ENCODE measurements around the gene INPP5A. TPM values are rescaled to one million over a fixed set of nuclear protein-coding genes. Genes with fewer than 3 reads are reported as not detected.

INPP5A gene
- total RNA-seq, 2 donors from 2014 or later = 65.2 to 102 TPM

GRCh38 chr10:132652936-132653590 lies 115.5 kb downstream of the INPP5A start:
- peak; percentile 68 for DNase-seq (ENCODE audit: low spot score)
- intact Hi-C loops (cut with DNase I) = loop anchor here in 1 of 2 donors (5.0 kb wide), 1 partner anchor 504 kb away; no protein-coding TSS in a partner anchor

GRCh38 chr10:132653721-132654120 lies 116.1 kb downstream of the INPP5A start:
- intact Hi-C loops (cut with DNase I) = loop anchor here in 1 of 2 donors (5.0 kb wide), 1 partner anchor 504 kb away; no protein-coding TSS in a partner anchor
- DNase-seq (ENCODE audit: low spot score) = peak; percentile 73

GRCh38 chr10:132654121-132654571 lies 116.6 kb downstream of the INPP5A start:
- peak; percentile 75 for DNase-seq (ENCODE audit: low spot score)
- intact Hi-C loops (cut with DNase I) = loop anchor here in 1 of 2 donors (5.0 kb wide), 1 partner anchor 503 kb away; no protein-coding TSS in a partner anchor

DNA sequence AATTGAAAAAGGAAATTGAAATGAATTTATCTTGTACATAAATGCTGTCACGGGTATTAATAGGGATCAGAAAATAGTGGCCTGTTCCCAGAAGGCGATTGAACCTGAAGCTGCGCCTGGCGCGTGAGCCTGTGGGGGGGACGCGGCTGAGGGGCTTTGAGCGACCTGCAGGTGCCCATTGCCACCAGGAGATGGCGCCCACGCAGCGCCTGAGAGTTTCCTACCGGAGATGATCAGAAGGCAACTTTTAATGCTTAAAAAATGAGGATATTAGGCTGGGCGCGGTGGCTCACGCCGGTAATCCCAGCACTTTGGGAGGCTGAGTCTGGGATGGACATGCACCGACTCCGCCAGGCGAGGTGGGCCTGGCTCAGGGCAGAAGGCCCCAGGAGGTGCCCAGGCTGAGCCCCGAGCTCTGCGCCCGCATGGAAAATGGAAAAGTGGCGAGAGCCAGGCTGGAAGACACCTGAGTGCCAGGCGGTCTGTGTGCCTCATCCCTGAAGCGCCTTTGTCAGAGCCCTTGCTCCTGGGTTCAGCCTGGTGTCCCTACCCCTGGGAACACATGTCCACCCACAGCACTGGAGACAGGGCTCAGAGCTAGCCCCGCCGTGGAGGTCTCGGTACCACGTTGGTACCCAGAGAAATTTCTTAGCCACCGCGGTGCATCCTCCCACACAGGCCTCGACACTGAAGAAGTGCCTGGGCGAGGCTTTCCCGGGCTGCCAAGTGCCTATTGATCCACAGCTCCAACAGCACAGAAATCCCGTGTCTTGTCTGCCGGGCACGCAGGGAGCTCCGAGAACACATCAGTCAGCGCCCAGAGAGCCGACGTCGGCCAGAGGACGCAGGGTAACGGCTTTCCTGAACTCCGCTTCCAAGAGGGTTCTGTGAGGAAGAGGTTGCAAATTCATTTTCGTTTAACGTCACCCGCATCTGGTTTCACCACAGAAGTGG lies 117.4 kb downstream of the INPP5A start:
- DNase-seq (ENCODE audit: low spot score) = peak; percentile 87
- intact Hi-C loops (cut with DNase I) = loop anchor here in 1 of 2 donors (5.0 kb wide), 1 partner anchor 502 kb away; no protein-coding TSS in a partner anchor

- DNase-seq (ENCODE audit: low spot score) = peak; percentile 72
- intact Hi-C loops (cut with DNase I) = no loop called here
Measured at GRCh38 chr10:132655735-132656134, 118.1 kb downstream of the INPP5A start.

GRCh38 chr10:132656283-132657126 lies 118.9 kb downstream of the INPP5A start:
- DNase-seq (ENCODE audit: low spot score) = peak; percentile 59
- intact Hi-C loops (cut with DNase I) = no loop called here

- peak; percentile 62 for DNase-seq (ENCODE audit: low spot score)
- intact Hi-C loops (cut with DNase I) = no loop called here
Measured at GRCh38 chr10:132657127-132657706, 119.6 kb downstream of the INPP5A start.

DNA sequence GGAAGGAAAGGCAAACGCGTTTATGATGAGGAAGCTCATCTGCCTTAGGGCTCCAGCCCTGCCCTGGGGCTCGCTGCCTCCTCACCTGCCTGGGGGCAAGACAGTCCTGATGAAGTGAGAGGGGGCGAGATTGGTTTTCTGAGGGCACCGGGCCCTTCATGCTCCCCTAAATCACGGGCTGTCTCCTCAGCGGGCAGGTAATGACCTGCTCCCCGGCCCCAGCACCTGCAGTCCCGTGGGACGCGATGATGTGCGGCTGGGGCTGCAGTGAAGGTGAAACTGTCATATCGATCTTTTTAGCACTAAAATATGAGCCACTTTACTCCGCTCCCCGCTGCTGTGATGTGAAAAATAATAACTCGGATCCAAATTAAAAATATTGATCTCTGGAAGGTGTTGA lies 120.2 kb downstream of the INPP5A start:
- intact Hi-C loops (cut with DNase I) = no loop called here
- DNase-seq (ENCODE audit: low spot score) = peak; percentile 69

- intact Hi-C loops (cut with DNase I) = no loop called here
- DNase-seq (ENCODE audit: low spot score) = peak; percentile 78
Measured at GRCh38 chr10:132658546-132659205, 121.1 kb downstream of the INPP5A start.

DNA sequence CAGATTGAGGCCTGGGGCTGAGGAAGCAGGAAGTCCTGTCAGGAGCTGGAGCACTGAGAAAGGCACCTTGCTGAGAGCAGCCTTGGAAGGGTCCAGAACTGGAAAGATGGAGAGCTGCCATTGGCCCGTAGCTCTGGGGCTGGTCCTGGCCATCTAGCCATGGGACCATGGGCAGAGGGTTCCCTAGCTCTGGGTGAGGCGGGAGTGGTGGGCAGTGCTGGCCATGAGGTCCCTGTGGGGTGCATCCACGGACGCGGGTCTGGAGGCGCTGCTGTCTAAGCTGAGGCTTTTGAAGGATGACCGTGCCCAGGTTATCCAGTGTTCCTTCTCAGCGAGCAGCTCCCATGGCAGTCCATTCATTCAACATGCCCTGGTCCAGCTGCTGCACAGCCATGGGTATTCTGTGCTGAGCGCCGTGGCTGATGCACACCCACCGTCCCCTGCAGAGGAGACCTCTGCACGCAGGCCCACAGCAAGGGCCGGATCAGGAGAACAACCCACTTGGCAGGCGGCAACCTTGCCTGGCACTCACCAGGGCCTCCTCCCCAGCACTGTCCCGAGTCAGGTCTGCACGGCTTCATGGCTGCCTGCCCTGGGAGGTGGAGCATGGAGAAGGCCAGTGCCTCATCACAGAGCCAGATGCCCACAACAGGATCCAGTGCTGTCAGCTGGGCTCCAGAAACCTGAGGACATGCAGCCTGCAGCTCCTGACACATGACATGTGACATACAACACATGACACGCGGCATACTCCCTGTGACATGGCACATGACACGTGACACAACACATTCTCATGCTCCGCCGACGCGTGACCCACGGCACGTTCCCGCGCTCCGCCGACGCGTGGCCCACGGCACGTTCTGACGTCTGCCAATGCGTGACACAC lies 121.9 kb downstream of the INPP5A start:
- DNase-seq (ENCODE audit: low spot score) = peak; percentile 75
- intact Hi-C loops (cut with DNase I) = no loop called here

DNA sequence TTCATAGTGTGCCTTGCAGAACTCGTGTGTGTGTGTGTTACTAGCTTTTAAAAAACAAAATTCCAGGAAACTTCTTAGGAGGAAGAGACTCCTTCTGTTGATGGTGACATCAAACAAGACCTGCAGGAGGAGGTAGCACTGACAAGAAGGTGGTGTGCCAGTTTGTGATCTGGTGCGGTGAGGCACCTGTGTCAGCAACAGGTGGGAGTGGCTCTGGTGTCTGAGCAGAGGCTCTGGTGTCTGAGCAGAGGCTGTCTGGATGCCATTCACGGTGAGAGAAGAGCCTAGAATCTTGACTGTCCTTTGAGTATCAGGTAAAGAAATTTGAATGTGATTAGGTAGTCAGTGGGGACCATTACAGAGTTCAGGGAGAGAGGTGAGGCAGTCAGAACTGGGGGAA lies 122.8 kb downstream of the INPP5A start:
- intact Hi-C loops (cut with DNase I) = no loop called here
- DNase-seq (ENCODE audit: low spot score) = peak; percentile 6

DNA sequence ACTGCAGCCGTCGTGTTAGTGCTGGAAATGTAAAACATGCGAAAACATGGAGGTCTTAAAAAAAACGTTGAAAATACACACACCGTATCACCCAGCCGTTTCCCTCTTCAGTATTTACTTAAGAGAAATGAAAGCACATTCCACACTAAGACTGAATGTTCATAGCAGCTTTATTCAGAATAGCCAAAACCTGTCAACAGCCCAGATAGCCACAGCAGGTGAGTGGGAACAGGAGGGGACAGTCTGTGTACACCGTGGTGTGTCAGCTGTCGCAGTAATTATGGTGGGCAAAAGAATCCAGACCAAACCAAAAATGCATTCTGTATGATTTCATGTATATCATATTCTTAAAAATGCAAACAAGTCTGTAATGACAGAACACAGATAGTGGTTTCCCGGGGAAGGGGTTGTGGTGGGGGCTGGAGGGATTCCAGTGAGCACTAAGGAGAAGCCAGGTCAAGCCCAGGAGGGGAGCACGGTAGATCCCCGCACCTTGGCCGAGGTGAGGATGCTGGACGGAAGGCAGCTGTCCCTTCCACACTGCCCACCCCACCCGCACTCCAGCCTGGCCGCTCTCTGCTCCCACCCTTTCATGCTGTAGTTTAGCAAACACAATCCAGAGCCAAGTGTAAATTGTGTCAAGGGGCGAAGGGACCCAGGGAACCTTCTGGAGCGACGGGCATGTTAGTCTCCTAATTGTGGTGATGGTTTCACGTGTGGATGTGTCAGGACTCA lies 124.8 kb downstream of the INPP5A start:
- peak; percentile 66 for DNase-seq (ENCODE audit: low spot score)
- intact Hi-C loops (cut with DNase I) = no loop called here

DNA sequence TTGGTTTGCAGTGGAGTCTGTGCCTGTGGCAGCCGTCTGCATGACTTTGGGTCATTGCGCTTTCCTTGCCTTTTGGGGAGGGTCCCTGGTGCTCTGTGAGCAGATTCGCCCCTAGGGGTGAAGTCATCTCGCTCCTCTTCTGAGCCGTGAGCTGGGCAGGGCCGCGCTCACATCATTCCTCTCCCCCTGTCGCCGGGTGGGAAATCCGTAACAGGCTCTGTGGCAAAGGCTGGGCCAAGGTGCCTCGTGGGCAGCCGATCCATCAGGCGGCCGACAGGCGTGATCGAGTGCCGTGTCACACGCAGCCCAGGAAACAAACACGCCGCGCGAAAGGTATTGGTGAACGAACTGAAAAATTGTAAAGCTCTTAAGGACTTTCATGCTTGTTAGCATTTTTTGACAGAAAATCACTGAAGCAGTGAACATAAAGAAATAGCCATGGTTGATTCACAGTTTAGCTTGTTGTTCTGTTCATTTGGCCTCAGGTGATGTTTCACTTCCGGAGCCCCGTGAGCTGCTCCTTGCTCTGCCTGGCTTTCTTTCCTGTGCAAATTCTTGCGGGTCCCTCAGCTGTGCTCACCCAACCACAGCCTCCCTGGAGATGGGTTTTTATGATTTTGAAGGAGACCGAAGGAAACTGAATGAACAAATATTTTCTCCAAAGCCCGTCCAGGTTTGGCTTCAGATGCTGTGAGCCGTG lies 126.2 kb downstream of the INPP5A start:
- intact Hi-C loops (cut with DNase I) = no loop called here
- DNase-seq (ENCODE audit: low spot score) = peak; percentile 71

GRCh38 chr10:132664407-132664806 lies 126.8 kb downstream of the INPP5A start:
- intact Hi-C loops (cut with DNase I) = no loop called here
- DNase-seq (ENCODE audit: low spot score) = peak; percentile 50

GRCh38 chr10:132664883-132665282 lies 127.3 kb downstream of the INPP5A start:
- intact Hi-C loops (cut with DNase I) = no loop called here
- DNase-seq (ENCODE audit: low spot score) = no peak

Data from posterior vena cava (tissue), 2 donors.